WERI-Rb-1 (cell line): ENCODE measurements around the gene AIPL1.

ENCODE experiments used
- DNase-seq: peaks from one replicate; pipeline ENCODE4 v3.0.0-alpha.2; 2020
- H3K27ac ChIP-seq: fragments of 250-450 bp; sonication (Bioruptor Pico); 2 replicates; pipeline ENCODE4 v1.5.1; 2020; ENCODE audit warnings: mild to moderate bottlenecking, moderate library complexity
- H3K27me3 ChIP-seq: fragments of 250-450 bp; sonication (Bioruptor Pico); 2 replicates; pipeline ENCODE4 v1.5.1; 2021; ENCODE audit warnings: mild to moderate bottlenecking, low read depth, moderate library complexity; ENCODE audit not compliant: insufficient read depth, severe bottlenecking
- H3K36me3 ChIP-seq: fragments of 250-450 bp; sonication (Bioruptor Pico); 2 replicates; pipeline ENCODE4 v1.5.1; 2020; ENCODE audit warnings: mild to moderate bottlenecking, moderate library complexity
- H3K4me3 ChIP-seq: 2 replicates; pipeline ENCODE4 v1.5.1; 2011; ENCODE audit warnings: low read depth, mild to moderate bottlenecking, control low read depth, low read length
- H3K9me3 ChIP-seq: fragments of 250-450 bp; sonication (Bioruptor Pico); 2 replicates; pipeline ENCODE4 v1.5.1; 2021; ENCODE audit warnings: mild to moderate bottlenecking, moderate library complexity; ENCODE audit not compliant: severe bottlenecking
- CTCF ChIP-seq: IDR thresholded peaks from 2 replicates; pipeline ENCODE4 v1.5.1; 2011; ENCODE audit warnings: low read depth, mild to moderate bottlenecking, control low read depth, inconsistent platforms, low read length

The AIPL1 gene

GRCh38 chr17:6392609-6393350, 42.1 kb downstream of the AIPL1 start:
- H3K9me3 ChIP-seq: no peaks in the 10 kb centered on the region
- H3K27ac ChIP-seq: no peak overlapping the region
- H3K27me3 ChIP-seq: no peaks in the 10 kb centered on the region
- DNase-seq: no peak
- TF ChIP-seq CTCF: no peak
- no peak overlapping the region for H3K4me3 ChIP-seq
- no peaks in the 10 kb centered on the region for H3K36me3 ChIP-seq

- TF ChIP-seq CTCF: no peak
- no peak overlapping the region for H3K4me3 ChIP-seq
- no peaks in the 10 kb centered on the region for H3K9me3 ChIP-seq
- H3K27me3 ChIP-seq: no peaks in the 10 kb centered on the region
- no peak for DNase-seq
- no peak overlapping the region for H3K27ac ChIP-seq
- H3K36me3 ChIP-seq: no peaks in the 10 kb centered on the region
These were observed 46.5 kb downstream of the AIPL1 start for GRCh38 chr17:6388416-6388815.

- H3K9me3 ChIP-seq: no peaks in the 10 kb centered on the region
- TF ChIP-seq CTCF: no peak
- no peaks in the 10 kb centered on the region for H3K27me3 ChIP-seq
- H3K4me3 ChIP-seq: no peak overlapping the region
- no peaks in the 10 kb centered on the region for H3K36me3 ChIP-seq
- no peak for DNase-seq
- no peak overlapping the region for H3K27ac ChIP-seq
These were observed 47.1 kb downstream of the AIPL1 start for GRCh38 chr17:6387858-6388257.

GRCh38 chr17:6387442-6387841, 47.5 kb downstream of the AIPL1 start:
- Histone ChIP-seq H3K4me3 (no peak overlapping the region), H3K9me3 (no peaks in the 10 kb centered on the region), H3K27ac (no peak overlapping the region), H3K27me3 (no peaks in the 10 kb centered on the region), H3K36me3 (no peaks in the 10 kb centered on the region)
- DNase-seq: no peak
- TF ChIP-seq CTCF: no peak

- Histone ChIP-seq H3K4me3 (no peak overlapping the region), H3K27ac (no peak overlapping the region), H3K36me3 (no peaks in the 10 kb centered on the region), H3K27me3 (no peaks in the 10 kb centered on the region), H3K9me3 (no peaks in the 10 kb centered on the region)
- TF ChIP-seq CTCF: no peak
- DNase-seq: no peak
These were observed 48.8 kb downstream of the AIPL1 start for GRCh38 chr17:6386041-6386630.
